Suprapubic skin (tissue), 4 donors: ENCODE results near the gene VPS13C. TPM values are rescaled to one million over a fixed set of nuclear protein-coding genes. Genes with fewer than 3 reads are reported as not detected.

Source experiments
- DNase-seq, 2 donors: peaks; one replicate each; pipeline ENCODE4 v3.0.0-alpha.2; 2019; ENCODE audit warnings: low spot score in 2 of 2
- H3K27ac ChIP-seq: fragments of 200-600 bp; sonication (generic); one replicate; pipeline ENCODE4 v1.5.1; 2019
- H3K27me3 ChIP-seq: fragments of 200-600 bp; sonication (generic); one replicate; pipeline ENCODE4 v1.5.1; 2019
- H3K36me3 ChIP-seq: fragments of 200-600 bp; sonication (generic); one replicate; pipeline ENCODE4 v1.5.1; 2019
- H3K4me1 ChIP-seq: fragments of 200-600 bp; sonication (generic); one replicate; pipeline ENCODE4 v1.5.1; 2019
- H3K4me3 ChIP-seq: fragments of 200-600 bp; sonication (generic); one replicate; pipeline ENCODE4 v1.5.1; 2019; ENCODE audit warnings: mild to moderate bottlenecking
- H3K9me3 ChIP-seq: fragments of 200-600 bp; sonication (generic); one replicate; pipeline ENCODE4 v1.5.1; 2019
- CTCF ChIP-seq, 2 donors: fragments of 200-600 bp in 1 of 2; fragments of 450-650 bp in 1 of 2; sonication (generic) in 1 of 2; IDR thresholded peaks; one replicate each; pipeline ENCODE4 v1.5.1; 2016 to 2019; ENCODE audit warnings: antibody characterized with exemption in 2 of 2, mild to moderate bottlenecking in 1 of 2, moderate library complexity in 1 of 2
- EP300 ChIP-seq: sonication (generic); formaldehyde crosslinking; IDR thresholded peaks from one replicate; pipeline ENCODE4 v1.6.1; 2017; ENCODE audit warnings: antibody characterized with exemption
- POLR2A ChIP-seq, 2 donors: fragments of 450-650 bp; IDR thresholded peaks; one replicate each; pipeline ENCODE4 v1.6.1; 2017; ENCODE audit warnings: antibody characterized with exemption in 2 of 2, mild to moderate bottlenecking in 2 of 2, moderate library complexity in 2 of 2
- POLR2AphosphoS5 ChIP-seq, 3 donors: sonication (generic); formaldehyde crosslinking; IDR thresholded peaks; one replicate each; pipeline ENCODE4 v1.6.1; 2017; ENCODE audit warnings: antibody characterized with exemption in 3 of 3
- WGBS: methylation state at CpG from one replicate; pipeline ENCODE4 v1.1.5; 2018; 5-methylcytosine and 5-hydroxymethylcytosine counted together
- total RNA-seq, 4 donors: library from RNA; depleted of rRNA; stranded (reverse); fragments of >200 nt; gene quantifications; one replicate each; pipeline ENCODE4 v1.1.0, GENCODE V29; 2016

VPS13C gene
- total RNA-seq, 4 donors from 2014 or later, result 30.4 to 74.3 (median 42.8) TPM

- Histone ChIP-seq H3K9me3 (no peaks in the 10 kb centered on the region), H3K27ac (no peak overlapping the region), H3K27me3 (no peaks in the 10 kb centered on the region), H3K36me3 (no peaks in the 10 kb centered on the region), H3K4me3 (no peak overlapping the region), H3K4me1 (peaks cover 13% of the 10 kb centered on the region)
- 94% methylated on average over 11 of the region's 11 CpGs for WGBS
- no peak for DNase-seq
- no peak for TF ChIP-seq CTCF (IDR thresholded peaks at IDR 0.05)
- TF ChIP-seq EP300, result no peak
- no peak for TF ChIP-seq POLR2A (IDR thresholded peaks at IDR 0.05)
- TF ChIP-seq POLR2AphosphoS5 (IDR thresholded peaks at IDR 0.05), result no peak
Measured at GRCh38 chr15:62105266-62105665, 45.0 kb upstream of the VPS13C start.

GRCh38 chr15:62104846-62105245 lies 44.6 kb upstream of the VPS13C start:
- Histone ChIP-seq H3K4me3 (no peak overlapping the region), H3K27ac (no peak overlapping the region), H3K4me1 (peaks cover 9% of the 10 kb centered on the region), H3K27me3 (no peaks in the 10 kb centered on the region), H3K36me3 (no peaks in the 10 kb centered on the region), H3K9me3 (no peaks in the 10 kb centered on the region)
- WGBS, result 42% methylated on average over 5 of the region's 5 CpGs
- TF ChIP-seq POLR2A (IDR thresholded peaks at IDR 0.05) (no peak), POLR2AphosphoS5 (IDR thresholded peaks at IDR 0.05) (no peak), EP300 (no peak), CTCF (IDR thresholded peaks at IDR 0.05) (no peak)
- DNase-seq, result no peak

GRCh38 chr15:62104401-62104800 lies 44.2 kb upstream of the VPS13C start:
- Histone ChIP-seq H3K27me3 (no peaks in the 10 kb centered on the region), H3K4me3 (no peak overlapping the region), H3K4me1 (peaks cover 5% of the 10 kb centered on the region), H3K36me3 (no peaks in the 10 kb centered on the region), H3K9me3 (no peaks in the 10 kb centered on the region), H3K27ac (no peak overlapping the region)
- no peak for DNase-seq
- TF ChIP-seq POLR2AphosphoS5 (IDR thresholded peaks at IDR 0.05) (no peak), CTCF (IDR thresholded peaks at IDR 0.05) (no peak), EP300 (no peak), POLR2A (IDR thresholded peaks at IDR 0.05) (no peak)
- whole genome bisulfite sequencing, result 43% methylated on average over 3 of the region's 3 CpGs

- no peak for TF ChIP-seq CTCF (IDR thresholded peaks at IDR 0.05)
- TF ChIP-seq POLR2A (IDR thresholded peaks at IDR 0.05), result no peak
- TF ChIP-seq POLR2AphosphoS5 (IDR thresholded peaks at IDR 0.05), result no peak
- no peak for TF ChIP-seq EP300
- no peaks in the 10 kb centered on the region for H3K27me3 ChIP-seq
Measured at GRCh38 chr15:62103431-62103830, 43.2 kb upstream of the VPS13C start.

GRCh38 chr15:62099094-62099601 lies 38.9 kb upstream of the VPS13C start:
- Histone ChIP-seq H3K4me1 (no peaks in the 10 kb centered on the region), H3K27me3 (no peaks in the 10 kb centered on the region), H3K27ac (no peak overlapping the region), H3K9me3 (no peaks in the 10 kb centered on the region), H3K36me3 (no peaks in the 10 kb centered on the region), H3K4me3 (no peak overlapping the region)
- no peak for TF ChIP-seq POLR2AphosphoS5 (IDR thresholded peaks at IDR 0.05)
- WGBS, result 30% methylated on average over 7 of the region's 7 CpGs
- DNase-seq, result no peak

More at GRCh38 chr15:62103431-62103830, 43.2 kb upstream of the VPS13C start:
- WGBS, result 81% methylated on average over 7 of the region's 7 CpGs
- Histone ChIP-seq H3K36me3 (no peaks in the 10 kb centered on the region), H3K4me1 (no peaks in the 10 kb centered on the region), H3K4me3 (no peak overlapping the region), H3K27ac (no peak overlapping the region), H3K9me3 (no peaks in the 10 kb centered on the region)
- DNase-seq, result no peak

GRCh38 chr15:62094388-62094787 lies 34.1 kb upstream of the VPS13C start:
- DNase-seq, result no peak
- Histone ChIP-seq H3K9me3 (no peaks in the 10 kb centered on the region), H3K4me3 (no peak overlapping the region), H3K36me3 (no peaks in the 10 kb centered on the region), H3K4me1 (no peaks in the 10 kb centered on the region), H3K27ac (no peak overlapping the region), H3K27me3 (no peaks in the 10 kb centered on the region)
- WGBS, result 76% methylated on average over 7 of the region's 7 CpGs
- TF ChIP-seq POLR2AphosphoS5 (IDR thresholded peaks at IDR 0.05), result no peak
- no peak for TF ChIP-seq CTCF (IDR thresholded peaks at IDR 0.05)
- TF ChIP-seq EP300, result no peak
- no peak for TF ChIP-seq POLR2A (IDR thresholded peaks at IDR 0.05)
